GM21737 (cell line): ENCODE data around the gene RSL1D1.
A peak's percentile ranks its signal among the peaks of the same experiment; 100 is the strongest.
"Not testable (repeated sequence)": the region's sequence is repeated elsewhere in the genome, so short reads cannot be mapped to it uniquely, and the experiment has no call there.

Experiments used
- ATAC-seq: cut with Tn5 transposase; IDR thresholded peaks from one replicate; pipeline ENCODE4 v1.9.1; 2021; ENCODE audit warnings: mild to moderate bottlenecking, moderate library complexity; ENCODE audit not compliant: unreplicated experiment

The RSL1D1 gene

DNA sequence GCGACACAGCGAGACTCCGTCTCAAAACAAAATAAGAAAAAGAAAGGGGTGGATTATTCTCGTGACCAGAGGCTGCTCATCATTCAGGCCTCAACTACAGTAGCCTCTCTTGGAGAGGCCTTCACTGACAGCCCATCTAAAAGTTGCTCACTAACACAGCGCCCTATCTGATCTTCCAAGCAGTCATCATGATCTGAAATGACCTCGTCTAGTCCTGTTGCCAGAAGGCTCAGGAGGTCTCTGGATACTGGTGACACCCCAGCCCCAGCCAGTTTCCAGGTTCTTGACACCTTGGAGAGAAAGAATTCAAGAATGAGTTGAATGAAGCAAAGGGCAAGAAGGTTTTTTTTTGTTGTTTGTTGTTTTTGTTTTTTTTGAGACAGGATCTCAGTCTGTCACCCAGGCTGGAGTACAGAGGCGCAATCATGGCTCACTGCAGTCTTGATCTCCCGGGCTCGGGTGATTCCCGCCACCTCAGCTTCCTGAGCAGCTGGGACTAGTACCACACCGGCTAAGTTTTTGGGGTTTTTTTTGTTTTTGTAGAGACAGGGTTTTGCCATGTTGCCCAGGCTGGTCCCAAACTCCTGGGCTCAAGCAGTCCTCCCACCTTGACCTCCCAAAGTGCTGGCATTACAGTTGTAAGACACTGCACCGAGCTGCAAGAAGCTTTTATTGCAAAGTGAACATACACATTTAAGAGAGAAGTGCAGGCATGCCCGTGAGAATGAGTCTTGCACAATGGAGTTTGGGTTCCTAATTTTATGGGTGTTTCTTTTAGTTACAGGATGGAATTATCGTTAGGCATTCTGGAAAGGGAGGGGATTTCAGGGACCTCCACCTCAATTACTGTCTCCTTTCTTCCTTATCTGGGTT lies 51.6 kb downstream of the RSL1D1 start:
- no peak for ATAC-seq

- ATAC-seq = no peak
These were observed 52.3 kb downstream of the RSL1D1 start for GRCh38 chr16:11799017-11799381.

- no peak for ATAC-seq
These were observed 53.4 kb downstream of the RSL1D1 start for GRCh38 chr16:11797957-11798299.

DNA sequence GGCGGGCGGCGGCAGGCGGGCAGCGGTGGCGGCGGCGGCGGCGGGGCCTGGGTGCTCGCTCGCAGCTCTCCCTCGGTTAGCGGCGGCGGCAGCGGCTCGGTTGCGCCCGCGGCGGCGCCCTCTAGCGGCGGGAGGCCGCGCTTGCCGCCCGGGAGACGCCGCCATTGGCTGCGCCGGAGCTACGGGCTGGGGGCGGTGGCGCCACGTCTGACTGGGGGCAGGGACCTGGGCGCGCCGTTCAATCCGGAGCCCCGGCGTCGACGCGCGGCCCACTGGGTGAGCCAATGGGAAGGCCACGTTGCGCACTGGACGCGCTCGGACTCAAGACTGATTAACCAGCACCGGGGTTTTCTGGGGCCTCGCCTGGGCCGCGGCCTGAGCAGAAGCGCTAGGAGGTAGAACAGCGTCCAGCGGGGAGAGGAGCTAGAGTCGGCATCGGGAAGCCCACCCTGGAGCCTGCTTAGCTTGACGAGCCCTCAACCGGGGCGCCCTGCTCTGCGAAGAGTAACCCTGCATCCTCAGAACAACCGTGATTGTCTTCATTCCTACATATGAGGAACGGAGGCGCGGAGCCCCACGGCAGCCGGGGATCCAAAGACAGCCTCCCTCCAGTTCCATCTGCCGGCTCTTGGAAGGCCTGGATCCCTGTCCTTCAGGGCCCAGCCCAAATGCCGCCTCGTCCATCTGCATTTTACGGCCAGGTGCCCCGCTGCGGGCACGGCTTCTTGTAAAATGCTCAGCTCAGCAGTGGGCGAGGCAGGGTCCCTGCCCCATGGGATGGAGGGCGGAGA lies 54.0 kb downstream of the RSL1D1 start, which contains the start of gene ZC3H7A:
Gene ZC3H7A, minus strand, starts transcription at position 93 of the 791 bp plus-strand sequence. CDS start 14,904 bp downstream, outside the sequence.
- ATAC-seq = peak; percentile 92

DNA sequence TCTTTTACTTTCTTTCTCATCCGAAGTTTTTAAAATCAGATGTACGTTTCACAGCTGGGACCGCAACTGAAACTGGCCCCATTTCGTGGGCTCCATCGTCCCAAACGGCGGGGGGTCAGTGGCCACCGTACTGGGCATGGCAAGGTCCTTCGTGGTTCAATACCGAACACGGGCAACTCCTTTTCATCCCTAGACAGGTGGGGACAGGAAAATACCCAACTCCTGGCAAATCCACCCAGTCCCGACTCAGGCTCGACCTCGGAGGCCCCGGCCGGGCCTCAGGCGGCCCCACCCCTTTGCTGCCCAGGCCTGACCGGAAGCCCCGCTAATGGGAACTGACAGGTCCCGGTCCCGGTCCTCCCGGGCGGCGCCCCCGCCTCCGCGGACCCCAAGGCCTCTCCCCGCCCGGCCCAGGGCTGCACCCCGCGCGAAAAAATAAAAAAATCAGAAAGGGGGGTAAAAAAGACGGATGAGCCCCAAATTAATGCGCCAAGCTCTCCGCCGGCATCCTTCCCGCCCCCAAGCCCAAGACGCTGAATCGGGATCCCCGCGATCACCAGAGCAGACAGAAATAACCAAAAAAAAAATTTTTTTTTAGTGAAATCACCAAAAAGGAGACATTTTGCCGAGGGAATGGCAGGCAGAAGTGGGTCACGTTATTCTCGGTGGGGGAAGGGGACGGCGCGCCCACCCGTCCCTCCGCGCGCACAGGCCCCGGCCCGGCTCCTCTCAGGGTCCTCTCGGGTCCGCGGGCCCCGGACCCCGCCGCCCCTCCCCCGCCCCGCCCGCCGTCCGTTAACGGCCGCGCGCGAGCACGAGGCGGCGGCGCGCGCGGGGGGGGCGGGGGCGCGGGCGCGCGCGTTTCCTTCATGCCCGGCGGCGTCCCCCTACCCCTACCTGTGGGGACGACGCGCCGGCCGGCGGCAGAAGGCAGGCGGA lies 54.8 kb downstream of the RSL1D1 start:
- peak; percentile 4 for ATAC-seq

- ATAC-seq = no peak
These were observed 55.5 kb downstream of the RSL1D1 start for GRCh38 chr16:11795887-11796226.

DNA sequence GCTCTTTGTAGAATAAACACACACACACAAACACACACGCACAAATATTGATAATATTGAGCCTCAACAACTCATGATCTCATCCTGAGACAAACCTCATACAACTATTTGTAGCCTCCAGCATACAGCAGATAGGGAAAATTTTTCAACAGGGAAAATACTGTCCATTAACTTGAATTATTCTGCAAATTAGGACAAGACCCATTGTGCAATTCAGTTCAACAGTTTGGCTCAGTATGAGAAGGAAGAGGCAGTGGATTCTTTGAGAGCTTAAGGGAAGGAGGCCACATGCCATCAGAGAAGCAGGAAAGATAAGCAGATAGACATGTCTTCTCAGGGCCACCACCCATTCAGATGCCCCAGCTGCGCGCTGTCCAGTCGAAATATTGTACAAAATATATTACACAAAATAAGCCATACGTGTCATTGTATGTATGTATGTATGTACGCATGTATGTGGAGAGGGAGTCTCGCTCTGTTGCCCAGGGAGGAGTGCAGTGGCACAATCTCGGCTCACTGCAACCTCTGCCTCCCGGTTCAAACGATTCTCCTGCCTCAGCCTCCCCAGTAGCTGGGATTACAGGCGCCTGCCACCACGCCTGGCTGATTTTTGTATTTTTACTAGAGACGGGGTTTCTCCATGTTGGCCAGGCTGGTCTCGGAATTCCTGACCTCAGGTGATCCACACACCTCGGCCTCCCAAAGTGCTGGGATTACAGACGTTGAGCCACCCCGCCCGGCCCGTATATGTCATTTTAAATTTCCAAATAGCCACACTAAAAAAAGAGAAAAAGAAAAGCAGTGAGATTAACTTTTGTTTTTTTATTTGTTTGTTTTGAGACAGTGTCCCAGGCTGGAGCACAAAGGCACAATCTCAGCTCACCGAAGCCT lies 56.1 kb downstream of the RSL1D1 start:
- ATAC-seq = no peak

DNA sequence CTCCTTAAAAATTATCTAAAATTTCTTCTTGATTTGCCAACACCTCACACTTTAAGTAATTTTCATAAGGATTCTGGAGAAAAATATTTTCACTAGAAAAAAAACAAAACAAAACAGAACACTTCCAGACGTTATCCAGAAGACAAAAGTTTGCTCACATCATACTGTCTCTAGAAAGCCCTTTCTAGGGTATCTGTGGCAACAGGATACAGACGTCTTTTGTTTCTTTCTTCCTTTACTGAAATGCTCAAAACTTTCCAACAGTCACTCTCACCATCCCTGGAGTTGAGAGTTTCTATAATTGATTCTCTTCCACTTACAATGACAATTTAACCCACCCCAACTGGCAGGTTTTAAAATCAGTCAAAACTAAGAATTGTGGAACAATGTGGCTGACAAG lies 56.9 kb downstream of the RSL1D1 start:
- no peak for ATAC-seq

GRCh38 chr16:11793840-11794239 lies 57.5 kb downstream of the RSL1D1 start:
- no peak for ATAC-seq

GRCh38 chr16:11792410-11793241 lies 58.7 kb downstream of the RSL1D1 start:
- no peak for ATAC-seq

- no peak for ATAC-seq
These were observed 60.1 kb downstream of the RSL1D1 start for GRCh38 chr16:11791144-11791828.

DNA sequence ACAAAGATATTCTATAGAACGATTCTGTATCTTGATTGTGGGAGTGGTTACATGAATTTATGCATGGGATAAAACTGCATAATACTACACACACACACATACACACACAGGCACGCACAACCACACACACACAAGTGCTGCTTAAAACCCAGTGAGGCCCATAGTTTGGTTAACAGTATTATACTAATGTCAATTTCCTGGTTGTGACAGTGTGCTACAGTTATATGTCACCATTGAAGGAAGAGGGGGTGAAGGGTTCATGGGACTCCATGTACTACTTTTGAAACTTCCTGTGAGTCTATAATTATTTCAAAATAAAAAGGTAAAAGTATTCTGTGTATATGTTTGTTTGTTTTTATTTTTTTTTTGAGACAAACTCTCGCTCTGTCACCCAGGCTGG lies 62.4 kb downstream of the RSL1D1 start:
- no peak for ATAC-seq

- not testable (repeated sequence) for ATAC-seq
These were observed 66.3 kb downstream of the RSL1D1 start for GRCh38 chr16:11784980-11785599.

GRCh38 chr16:11784381-11784780 lies 67.0 kb downstream of the RSL1D1 start:
- not testable (repeated sequence) for ATAC-seq

DNA sequence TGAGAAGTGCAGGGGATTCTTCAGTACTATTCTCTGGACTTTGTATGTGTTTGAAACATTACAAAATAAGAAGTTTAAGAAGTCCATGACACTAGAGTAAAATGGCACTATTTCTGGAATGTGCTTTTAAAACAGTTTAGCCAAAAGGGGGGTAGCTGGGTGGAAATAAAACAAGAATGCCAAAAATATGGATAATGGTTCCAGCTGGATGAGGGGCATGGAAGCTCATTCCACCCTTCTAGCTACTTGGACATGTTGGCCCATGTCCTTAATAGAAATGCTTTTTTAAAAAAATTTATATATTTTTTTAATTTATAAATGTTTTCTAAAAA lies 67.3 kb downstream of the RSL1D1 start:
- no peak for ATAC-seq
